ENCODE data around the gene IL16.

IL16 gene

GRCh38 chr15:81278306-81279029 lies 81.8 kb downstream of the IL16 start:
- no peak for DNase-seq

GRCh38 chr15:81279621-81280485 lies 83.2 kb downstream of the IL16 start:
- DNase-seq: no peak

- DNase-seq: no peak
Observed at GRCh38 chr15:81280696-81281455, 84.2 kb downstream of the IL16 start.

- DNase-seq: no peak
Observed at GRCh38 chr15:81281456-81281735, 84.7 kb downstream of the IL16 start.

- no peak for DNase-seq
Observed at GRCh38 chr15:81281766-81282605, 85.3 kb downstream of the IL16 start.

GRCh38 chr15:81282606-81282895 lies 85.9 kb downstream of the IL16 start:
- no peak for DNase-seq

GRCh38 chr15:81282911-81283310 lies 86.2 kb downstream of the IL16 start:
- no peak for DNase-seq

- DNase-seq: no peak
Observed at GRCh38 chr15:81284256-81285031, 87.8 kb downstream of the IL16 start.

- no peak for DNase-seq
Observed at GRCh38 chr15:81285461-81285860, 88.8 kb downstream of the IL16 start.

GRCh38 chr15:81286621-81287121 lies 90.0 kb downstream of the IL16 start:
- DNase-seq: no peak

GRCh38 chr15:81288040-81288439 lies 91.4 kb downstream of the IL16 start:
- DNase-seq: no peak

- no peak for DNase-seq
Observed at GRCh38 chr15:81288616-81289015, 91.9 kb downstream of the IL16 start.

GRCh38 chr15:81289910-81290309 lies 93.2 kb downstream of the IL16 start:
- DNase-seq: no peak

GRCh38 chr15:81291916-81292522 lies 95.3 kb downstream of the IL16 start:
- DNase-seq: no peak

GRCh38 chr15:81292523-81293001 lies 95.9 kb downstream of the IL16 start:
- no peak for DNase-seq

GRCh38 chr15:81293728-81294515 lies 97.2 kb downstream of the IL16 start:
- no peak for DNase-seq

- DNase-seq: no peak
Observed at GRCh38 chr15:81294516-81294880, 97.8 kb downstream of the IL16 start.

GRCh38 chr15:81295486-81296121 lies 98.9 kb downstream of the IL16 start:
- DNase-seq: no peak

- DNase-seq: no peak
Observed at GRCh38 chr15:81296186-81296585, 99.5 kb downstream of the IL16 start.

GRCh38 chr15:81296673-81297072 lies 100.0 kb downstream of the IL16 start:
- DNase-seq: no peak
